ENCODE data around the gene PRRC1. TPM values are rescaled to one million over a fixed set of nuclear protein-coding genes. Genes with fewer than 3 reads are reported as not detected.

The PRRC1 gene
- total RNA-seq, 1 experiment from 2014 or later = 53.2 TPM

GRCh38 chr5:127587246-127587917, 69.9 kb downstream of the PRRC1 start:
- POLR2A ChIA-PET = no interaction called here

DNA sequence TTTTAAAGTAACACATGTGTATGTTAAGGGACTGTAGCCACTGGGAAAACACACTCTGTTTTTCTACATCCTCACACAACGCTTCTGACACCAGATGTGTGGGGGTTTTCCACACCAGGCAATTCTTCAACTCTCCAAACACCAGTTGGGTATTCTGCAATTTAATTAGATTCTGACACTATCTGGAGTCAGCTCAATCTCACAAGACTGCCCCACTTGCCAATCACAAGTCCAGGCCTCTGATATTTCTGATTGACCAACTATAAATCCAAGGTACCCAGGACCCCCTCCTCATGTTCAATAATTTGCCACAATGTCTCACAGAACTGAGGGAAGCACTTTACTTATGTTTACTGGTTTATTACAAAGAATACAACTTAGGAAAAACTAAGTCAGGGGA, 70.9 kb downstream of the PRRC1 start:
- intact Hi-C loops (cut with micrococcal nuclease) = no loop called here
- no peaks in the 10 kb centered on the region for H3K4me1 ChIP-seq (ENCODE audit: control insufficient read depth in 1 of 2, insufficient read depth in 2 of 2, low read length in 2 of 2)
- H3K4me3 ChIP-seq (replicated peaks in 1 of 2; ENCODE audit: low read depth in 1 of 2, low read length in 2 of 2) = no peak overlapping the region
- H3K9me3 ChIP-seq (ENCODE audit: control insufficient read depth in 1 of 2, insufficient read depth in 1 of 2, low read depth in 1 of 2, low read length in 2 of 2) = no peaks in the 10 kb centered on the region
- RAD21 ChIA-PET (ENCODE audit: low non-redundant PET in 1 of 2, low total read pairs in 2 of 2, uncharacterized antibody in 2 of 2, unreplicated experiment in 2 of 2) = no interaction called here
- no peak for ATAC-seq
- H3K27ac ChIP-seq (ENCODE audit: low read depth, low read length) = no peak overlapping the region
- H2AFZ ChIP-seq (ENCODE audit: low read depth, low read length, poor library complexity, severe bottlenecking) = no peak overlapping the region
- no peaks in the 10 kb centered on the region for H3K27me3 ChIP-seq (ENCODE audit: insufficient read depth, low read length)
- no peaks in the 10 kb centered on the region for H4K20me1 ChIP-seq (ENCODE audit: insufficient read depth)
- no peak for DNase-seq (ENCODE audit: low read depth, low spot score)
- no peak overlapping the region for H3K4me2 ChIP-seq (ENCODE audit: low read length)
- H3K9ac ChIP-seq (ENCODE audit: low read length) = no peak overlapping the region
- no peaks in the 10 kb centered on the region for H3K9me2 ChIP-seq (ENCODE audit: insufficient read depth)
- POLR2A ChIA-PET = no interaction called here
- BruUV-seq (replicated peaks) = no TSS peak
- CTCF ChIA-PET = interaction anchor here (1.0 to 1.4 kb wide), 2 partner anchors 16 to 95 kb away, joined by 3 read pairs; no protein-coding TSS in a partner anchor
- H3K36me3 ChIP-seq (ENCODE audit: control insufficient read depth in 1 of 2, insufficient read depth in 2 of 2, low read length in 2 of 2) = no peaks in the 10 kb centered on the region
- H3K79me2 ChIP-seq (ENCODE audit: insufficient read depth, low read length) = no peaks in the 10 kb centered on the region
- no peak for TF ChIP-seq SRF (IDR thresholded peaks at IDR 0.05; ENCODE audit: low read depth)
- TF ChIP-seq ELF1 (IDR thresholded peaks at IDR 0.05; ENCODE audit: borderline replicate concordance, low read depth) = no peak
- TF ChIP-seq FOSL1 (IDR thresholded peaks at IDR 0.05; ENCODE audit: low read depth) = no peak
- no peak for TF ChIP-seq SP1 (IDR thresholded peaks at IDR 0.05; ENCODE audit: low read depth)
- TF ChIP-seq RAD21 (IDR thresholded peaks at IDR 0.05; ENCODE audit: low read depth) = no peak
- no peak for TF ChIP-seq JUND (IDR thresholded peaks at IDR 0.05)
- TF ChIP-seq CEBPB (IDR thresholded peaks at IDR 0.05; ENCODE audit: low read depth) = no peak
- TF ChIP-seq EZH2 (IDR thresholded peaks at IDR 0.05) = no peak
- no peak for TF ChIP-seq SIN3A (IDR thresholded peaks at IDR 0.05; ENCODE audit: low read depth)
- no peak for TF ChIP-seq EZH2phosphoT487 (IDR thresholded peaks at IDR 0.05; ENCODE audit: borderline replicate concordance)
- no peak for TF ChIP-seq ZNF274 (IDR thresholded peaks at IDR 0.05; ENCODE audit: low read depth, low read length)
- TF ChIP-seq TCF7L2 (IDR thresholded peaks at IDR 0.05; ENCODE audit: borderline replicate concordance, extremely low read depth, insufficient read depth, insufficient read length) = no peak
- TF ChIP-seq EGR1 (IDR thresholded peaks at IDR 0.05; ENCODE audit: low read depth) = no peak
- TF ChIP-seq CBX3 (IDR thresholded peaks at IDR 0.05; ENCODE audit: low read depth) = no peak
- no peak for TF ChIP-seq ZBTB33 (IDR thresholded peaks at IDR 0.05; ENCODE audit: extremely low read depth, insufficient replicate concordance, low read length)
- TF ChIP-seq, protein P1, sequence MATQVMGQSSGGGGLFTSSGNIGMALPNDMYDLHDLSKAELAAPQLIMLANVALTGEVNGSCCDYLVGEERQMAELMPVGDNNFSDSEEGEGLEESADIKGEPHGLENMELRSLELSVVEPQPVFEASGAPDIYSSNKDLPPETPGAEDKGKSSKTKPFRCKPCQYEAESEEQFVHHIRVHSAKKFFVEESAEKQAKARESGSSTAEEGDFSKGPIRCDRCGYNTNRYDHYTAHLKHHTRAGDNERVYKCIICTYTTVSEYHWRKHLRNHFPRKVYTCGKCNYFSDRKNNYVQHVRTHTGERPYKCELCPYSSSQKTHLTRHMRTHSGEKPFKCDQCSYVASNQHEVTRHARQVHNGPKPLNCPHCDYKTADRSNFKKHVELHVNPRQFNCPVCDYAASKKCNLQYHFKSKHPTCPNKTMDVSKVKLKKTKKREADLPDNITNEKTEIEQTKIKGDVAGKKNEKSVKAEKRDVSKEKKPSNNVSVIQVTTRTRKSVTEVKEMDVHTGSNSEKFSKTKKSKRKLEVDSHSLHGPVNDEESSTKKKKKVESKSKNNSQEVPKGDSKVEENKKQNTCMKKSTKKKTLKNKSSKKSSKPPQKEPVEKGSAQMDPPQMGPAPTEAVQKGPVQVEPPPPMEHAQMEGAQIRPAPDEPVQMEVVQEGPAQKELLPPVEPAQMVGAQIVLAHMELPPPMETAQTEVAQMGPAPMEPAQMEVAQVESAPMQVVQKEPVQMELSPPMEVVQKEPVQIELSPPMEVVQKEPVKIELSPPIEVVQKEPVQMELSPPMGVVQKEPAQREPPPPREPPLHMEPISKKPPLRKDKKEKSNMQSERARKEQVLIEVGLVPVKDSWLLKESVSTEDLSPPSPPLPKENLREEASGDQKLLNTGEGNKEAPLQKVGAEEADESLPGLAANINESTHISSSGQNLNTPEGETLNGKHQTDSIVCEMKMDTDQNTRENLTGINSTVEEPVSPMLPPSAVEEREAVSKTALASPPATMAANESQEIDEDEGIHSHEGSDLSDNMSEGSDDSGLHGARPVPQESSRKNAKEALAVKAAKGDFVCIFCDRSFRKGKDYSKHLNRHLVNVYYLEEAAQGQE (IDR thresholded peaks at IDR 0.05; ENCODE audit: low read depth) = no peak

More at GRCh38 chr5:127587246-127587917, 69.9 kb downstream of the PRRC1 start:
- Histone ChIP-seq H3K79me2 (ENCODE audit: insufficient read depth, low read length) (no peaks in the 10 kb centered on the region), H3K4me2 (ENCODE audit: low read length) (no peak overlapping the region), H3K27ac (ENCODE audit: low read depth, low read length) (no peak overlapping the region), H3K27me3 (ENCODE audit: insufficient read depth, low read length) (no peaks in the 10 kb centered on the region), H4K20me1 (ENCODE audit: insufficient read depth) (no peaks in the 10 kb centered on the region), H3K9ac (ENCODE audit: low read length) (no peak overlapping the region), H3K9me2 (ENCODE audit: insufficient read depth) (no peaks in the 10 kb centered on the region), H2AFZ (ENCODE audit: low read depth, low read length, poor library complexity, severe bottlenecking) (no peak overlapping the region), H3K4me1 (ENCODE audit: control insufficient read depth in 1 of 2, insufficient read depth in 2 of 2, low read length in 2 of 2) (no peaks in the 10 kb centered on the region), H3K9me3 (ENCODE audit: control insufficient read depth in 1 of 2, insufficient read depth in 1 of 2, low read depth in 1 of 2, low read length in 2 of 2) (no peaks in the 10 kb centered on the region), H3K4me3 (replicated peaks in 1 of 2; ENCODE audit: low read depth in 1 of 2, low read length in 2 of 2) (no peak overlapping the region), H3K36me3 (ENCODE audit: control insufficient read depth in 1 of 2, insufficient read depth in 2 of 2, low read length in 2 of 2) (no peaks in the 10 kb centered on the region)
- CTCF ChIA-PET = no interaction called here
- DNase-seq (ENCODE audit: low read depth, low spot score) (no peak), ATAC-seq (no peak)
- no TSS peak for BruUV-seq (replicated peaks)
- RAD21 ChIA-PET (ENCODE audit: low non-redundant PET in 1 of 2, low total read pairs in 2 of 2, uncharacterized antibody in 2 of 2, unreplicated experiment in 2 of 2) = no interaction called here
- intact Hi-C loops (cut with micrococcal nuclease) = no loop called here
- TF ChIP-seq SP1 (IDR thresholded peaks at IDR 0.05; ENCODE audit: low read depth) (no peak), JUND (IDR thresholded peaks at IDR 0.05) (no peak), EGR1 (IDR thresholded peaks at IDR 0.05; ENCODE audit: low read depth) (no peak)

Measured in HCT116 (cell line).